CD4-positive, CD25-positive, alpha-beta regulatory T cell (primary cell): ENCODE data around the gene WDR45B. TPM values are rescaled to one million over a fixed set of nuclear protein-coding genes. Genes with fewer than 3 reads are reported as not detected.

Experiments
- ATAC-seq, 2 donors: fragments of 150-1000 bp; cut with Tn5 transposase; one replicate each; pipeline ENCODE4 v1.10.0; 2021; ENCODE audit warnings: low read depth in 2 of 2, moderate number of reproducible peaks in 2 of 2, moderate library complexity in 1 of 2
- DNase-seq, 3 donors: peaks; one replicate each; pipeline versions ENCODE4 v3.0.0 to v3.0.0-alpha.2; 2012 to 2022; ENCODE audit warnings: mixed read lengths in 1 of 3
- H3K27ac ChIP-seq: one replicate; pipeline ENCODE4 v1.7.0; 2013; ENCODE audit warnings: mild to moderate bottlenecking, low read length; ENCODE audit not compliant: insufficient read depth, poor library complexity, severe bottlenecking
- H3K27me3 ChIP-seq: one replicate; pipeline ENCODE4 v1.7.0; 2013; ENCODE audit warnings: low read length; ENCODE audit not compliant: control insufficient read depth, insufficient read depth
- H3K36me3 ChIP-seq: one replicate; pipeline ENCODE4 v1.7.0; 2013; ENCODE audit warnings: mild to moderate bottlenecking, low read length, moderate library complexity; ENCODE audit not compliant: control insufficient read depth, insufficient read depth
- H3K4me1 ChIP-seq: 2 replicates; pipeline ENCODE4 v1.7.0; 2013; ENCODE audit warnings: mild to moderate bottlenecking, low read length; ENCODE audit not compliant: insufficient read depth, control insufficient read depth, poor library complexity, severe bottlenecking
- H3K4me3 ChIP-seq: one replicate; pipeline ENCODE4 v1.7.0; 2013; ENCODE audit warnings: low read depth, mild to moderate bottlenecking, low read length, moderate library complexity
- H3K9me3 ChIP-seq, 2 experiments: 1 replicate in 1 of 2; 2 replicates in 1 of 2; pipeline ENCODE4 v1.7.0; 2013; ENCODE audit warnings: low read length in 2 of 2, mild to moderate bottlenecking in 1 of 2, moderate library complexity in 1 of 2; ENCODE audit not compliant: control insufficient read depth in 2 of 2
- H3K27ac Mint-ChIP-seq, 3 donors: one replicate each; pipeline ENCODE4 v1.8.0; 2020 to 2022; ENCODE audit warnings: mild to moderate bottlenecking in 3 of 3, mixed read lengths in 3 of 3, moderate library complexity in 2 of 3
- H3K27me3 Mint-ChIP-seq: one replicate; pipeline ENCODE4 v1.8.0; 2022; ENCODE audit warnings: mild to moderate bottlenecking, mixed read lengths
- H3K36me3 Mint-ChIP-seq: one replicate; pipeline ENCODE4 v1.8.0; 2020; ENCODE audit warnings: mixed read lengths
- H3K4me1 Mint-ChIP-seq, 4 donors: one replicate each; pipeline ENCODE4 v1.8.0; 2020 to 2022; ENCODE audit warnings: mixed read lengths in 4 of 4, mild to moderate bottlenecking in 1 of 4
- H3K4me3 Mint-ChIP-seq, 4 donors: one replicate each; pipeline ENCODE4 v1.8.0; 2020 to 2022; ENCODE audit warnings: mild to moderate bottlenecking in 4 of 4, mixed read lengths in 4 of 4, moderate library complexity in 3 of 4
- H3K9me3 Mint-ChIP-seq, 7 donors: one replicate each; pipeline ENCODE4 v1.8.0; 2020 to 2022; ENCODE audit warnings: mixed read lengths in 7 of 7, mild to moderate bottlenecking in 3 of 7, moderate library complexity in 2 of 7
- polyA plus RNA-seq, 4 donors: library from polyadenylated mRNA; unstranded; fragments of 300-500 nt; fragmentation: Illumina TruSeq; gene quantifications; one replicate each; pipeline ENCODE4 v1.2.3, GENCODE V29; 2021
- total RNA-seq: library from RNA; stranded (reverse); gene quantifications from one replicate; pipeline ENCODE4 v1.2.3, GENCODE V29; 2022

The WDR45B gene
- total and polyA plus RNA-seq, 5 donors from 2014 or later: 35.1 to 86.8 (median 40.7) TPM

- Histone ChIP-seq H3K4me1 (no peaks in the 10 kb centered on the region), H3K9me3 (no peaks in the 10 kb centered on the region), H3K27ac (no peak overlapping the region), H3K36me3 (no peaks in the 10 kb centered on the region), H3K27me3 (no peaks in the 10 kb centered on the region), H3K4me3 (no peak overlapping the region)
- no peaks in the 10 kb centered on the region for H3K36me3 Mint-ChIP-seq
- DNase-seq (no peak), ATAC-seq (no peak)
- H3K9me3 Mint-ChIP-seq: no peaks in the 10 kb centered on the region
- H3K4me1 Mint-ChIP-seq: peaks cover 0 to 4% (median 0%) of the 10 kb centered on the region in 4 donors
- H3K27ac Mint-ChIP-seq: no peak overlapping the region
- no peak overlapping the region for H3K4me3 Mint-ChIP-seq
- H3K27me3 Mint-ChIP-seq: no peaks in the 10 kb centered on the region
These were observed 17.0 kb upstream of the WDR45B start for GRCh38 chr17:82665217-82665616.

- no peaks in the 10 kb centered on the region for H3K36me3 Mint-ChIP-seq
- Histone ChIP-seq H3K4me3 (no peak overlapping the region), H3K27ac (no peak overlapping the region), H3K4me1 (no peaks in the 10 kb centered on the region), H3K9me3 (no peaks in the 10 kb centered on the region), H3K36me3 (no peaks in the 10 kb centered on the region), H3K27me3 (no peaks in the 10 kb centered on the region)
- H3K4me3 Mint-ChIP-seq: no peak overlapping the region
- no peaks in the 10 kb centered on the region for H3K9me3 Mint-ChIP-seq
- peaks cover 0 to 4% (median 0%) of the 10 kb centered on the region in 4 donors for H3K4me1 Mint-ChIP-seq
- ATAC-seq: no peak
- H3K27me3 Mint-ChIP-seq: no peaks in the 10 kb centered on the region
- H3K27ac Mint-ChIP-seq: no peak overlapping the region
- no peak for DNase-seq
These were observed 16.5 kb upstream of the WDR45B start for GRCh38 chr17:82664701-82665182.

DNA sequence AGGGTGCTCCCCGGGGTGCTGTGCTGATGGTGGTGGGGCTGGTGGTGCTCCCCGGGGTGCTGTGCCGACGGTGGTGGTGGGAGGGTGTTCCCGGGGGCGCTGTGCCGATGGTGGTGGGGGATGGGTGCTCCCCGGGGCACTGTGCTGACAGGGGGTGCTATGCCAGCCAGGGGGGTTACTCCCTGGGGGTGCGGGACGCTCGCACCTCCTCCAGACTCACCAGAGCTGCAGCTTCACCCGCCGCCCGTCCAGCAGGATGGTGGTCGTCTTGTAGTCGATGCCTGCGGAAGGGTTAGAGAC lies 16.0 kb upstream of the WDR45B start:
- Mint-ChIP-seq H3K27me3 (no peaks in the 10 kb centered on the region), H3K4me3 (no peak overlapping the region), H3K36me3 (no peaks in the 10 kb centered on the region), H3K27ac (no peak overlapping the region), H3K4me1 (peaks cover 0 to 4% (median 0%) of the 10 kb centered on the region in 4 donors), H3K9me3 (no peaks in the 10 kb centered on the region)
- Histone ChIP-seq H3K36me3 (no peaks in the 10 kb centered on the region), H3K4me3 (no peak overlapping the region), H3K27ac (no peak overlapping the region), H3K27me3 (no peaks in the 10 kb centered on the region), H3K4me1 (no peaks in the 10 kb centered on the region), H3K9me3 (no peaks in the 10 kb centered on the region)
- DNase-seq (no peak), ATAC-seq (no peak)

DNA sequence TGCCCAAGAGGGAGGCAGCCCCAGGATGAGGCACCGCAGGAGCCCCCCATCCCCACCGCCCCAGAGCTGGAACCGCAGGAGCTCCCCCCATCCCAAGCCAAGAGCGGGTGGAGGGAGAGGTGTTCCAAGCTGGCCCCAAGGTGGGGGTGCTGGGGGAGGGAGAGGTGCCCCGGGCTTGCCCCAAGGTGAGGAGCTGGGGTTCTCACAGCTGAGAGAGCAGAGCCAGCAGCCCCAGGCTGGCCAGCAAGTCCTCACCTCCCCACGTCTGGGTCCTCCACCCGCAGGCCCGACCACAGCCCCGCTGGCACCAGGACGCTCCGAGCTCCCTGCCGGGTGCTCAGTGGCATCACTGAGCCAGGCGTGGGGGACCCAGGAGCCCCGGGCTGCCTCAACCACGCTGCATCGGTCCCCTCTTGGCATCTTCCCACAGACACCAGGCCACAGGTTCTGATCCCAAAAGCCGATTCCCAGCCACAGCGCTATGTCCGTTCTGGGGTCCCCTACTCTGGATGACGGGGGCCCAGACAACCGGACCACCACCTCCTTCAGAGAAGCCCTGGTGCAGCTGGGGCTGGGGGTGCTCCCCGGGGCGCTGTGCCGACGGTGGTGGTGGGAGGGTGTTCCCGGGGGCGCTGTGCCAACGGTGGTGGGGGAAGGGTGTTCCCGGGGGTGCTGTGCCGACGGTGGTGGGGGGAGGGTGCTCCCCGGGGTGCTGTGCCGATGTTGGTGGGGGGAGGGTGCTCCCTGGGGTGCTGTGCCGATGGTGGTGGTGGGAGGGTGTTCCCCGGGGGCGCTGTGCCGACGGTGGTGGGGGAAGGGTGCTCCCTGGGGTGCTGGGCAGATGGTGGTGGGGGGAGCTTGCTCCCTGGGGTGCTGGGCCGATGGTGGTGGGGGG lies 15.4 kb upstream of the WDR45B start:
- no peak overlapping the region for H3K27ac Mint-ChIP-seq
- H3K4me1 ChIP-seq: no peaks in the 10 kb centered on the region
- H3K27me3 ChIP-seq: no peaks in the 10 kb centered on the region
- H3K4me3 Mint-ChIP-seq: no peak overlapping the region
- no peaks in the 10 kb centered on the region for H3K36me3 Mint-ChIP-seq
- H3K9me3 ChIP-seq: no peaks in the 10 kb centered on the region
- H3K27ac ChIP-seq: no peak overlapping the region
- peaks cover 0 to 4% (median 0%) of the 10 kb centered on the region in 4 donors for H3K4me1 Mint-ChIP-seq
- no peaks in the 10 kb centered on the region for H3K36me3 ChIP-seq
- ATAC-seq (no peak), DNase-seq (no peak)
- no peaks in the 10 kb centered on the region for H3K9me3 Mint-ChIP-seq
- H3K4me3 ChIP-seq: no peak overlapping the region
- no peaks in the 10 kb centered on the region for H3K27me3 Mint-ChIP-seq

GRCh38 chr17:82662711-82663261 lies 14.5 kb upstream of the WDR45B start:
- no peak overlapping the region for H3K27ac Mint-ChIP-seq
- no peak overlapping the region for H3K4me3 Mint-ChIP-seq
- no peaks in the 10 kb centered on the region for H3K36me3 ChIP-seq
- H3K9me3 ChIP-seq: no peaks in the 10 kb centered on the region
- H3K4me1 Mint-ChIP-seq: peaks cover 0 to 4% (median 0%) of the 10 kb centered on the region in 4 donors
- no peak overlapping the region for H3K27ac ChIP-seq
- no peaks in the 10 kb centered on the region for H3K4me1 ChIP-seq
- no peaks in the 10 kb centered on the region for H3K36me3 Mint-ChIP-seq
- H3K9me3 Mint-ChIP-seq: no peaks in the 10 kb centered on the region
- no peaks in the 10 kb centered on the region for H3K27me3 ChIP-seq
- no peak overlapping the region for H3K4me3 ChIP-seq
- no peaks in the 10 kb centered on the region for H3K27me3 Mint-ChIP-seq
- ATAC-seq: no peak
- no peak for DNase-seq

DNA sequence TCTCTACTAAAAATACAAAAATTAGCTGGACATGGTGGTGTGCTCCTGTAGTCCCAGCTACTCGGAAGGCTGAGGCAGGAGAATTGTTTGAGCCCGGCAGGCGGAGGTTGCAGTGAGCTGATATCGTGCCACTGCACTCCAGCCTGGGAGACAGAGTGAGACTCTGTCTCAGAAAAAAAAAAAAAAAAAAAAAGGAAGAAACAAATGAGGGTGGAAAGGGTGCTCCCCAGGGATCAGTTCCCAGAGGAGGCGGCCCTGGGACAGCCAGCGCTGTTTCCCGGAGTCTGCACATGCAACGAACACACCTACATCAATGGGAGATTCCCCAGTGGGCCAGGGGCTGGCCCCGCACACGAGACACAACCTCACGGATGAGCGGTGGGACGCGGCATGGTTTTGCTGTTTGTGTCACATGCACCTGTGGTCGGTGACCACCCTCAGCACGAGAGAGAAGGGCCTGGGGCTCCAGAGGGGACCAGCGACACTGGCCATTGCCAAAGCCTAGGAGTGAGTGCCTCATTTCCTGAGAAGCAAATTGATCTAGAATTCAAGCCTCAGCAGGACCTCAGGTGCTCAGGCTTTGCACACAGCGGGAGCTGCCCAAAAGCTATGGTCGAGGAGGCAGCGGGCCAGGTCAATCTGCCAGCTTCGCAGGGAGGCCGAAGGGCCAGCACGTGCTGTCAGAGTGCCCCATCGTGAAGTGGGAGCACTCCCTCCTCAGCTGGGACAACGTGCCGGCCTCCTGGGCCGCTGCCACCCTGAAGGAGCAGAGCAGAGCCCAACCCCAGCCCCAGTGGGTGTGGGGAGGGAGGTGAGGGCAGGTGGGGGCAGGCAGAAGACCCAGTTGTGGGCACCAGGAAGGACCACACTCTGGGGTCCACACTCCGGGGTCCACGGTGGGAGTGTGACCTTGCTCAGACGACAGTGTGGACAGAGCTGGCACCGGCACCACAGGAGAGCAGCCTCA lies 13.8 kb upstream of the WDR45B start:
- Mint-ChIP-seq H3K4me3 (no peak overlapping the region), H3K27ac (no peak overlapping the region), H3K9me3 (no peaks in the 10 kb centered on the region), H3K36me3 (peaks cover 6% of the 10 kb centered on the region), H3K4me1 (peaks cover 0 to 2% (median 0%) of the 10 kb centered on the region in 4 donors), H3K27me3 (no peaks in the 10 kb centered on the region)
- Histone ChIP-seq H3K27ac (no peak overlapping the region), H3K9me3 (no peaks in the 10 kb centered on the region), H3K27me3 (no peaks in the 10 kb centered on the region), H3K36me3 (no peaks in the 10 kb centered on the region), H3K4me1 (no peaks in the 10 kb centered on the region), H3K4me3 (no peak overlapping the region)
- ATAC-seq (no peak), DNase-seq (no peak)

DNA sequence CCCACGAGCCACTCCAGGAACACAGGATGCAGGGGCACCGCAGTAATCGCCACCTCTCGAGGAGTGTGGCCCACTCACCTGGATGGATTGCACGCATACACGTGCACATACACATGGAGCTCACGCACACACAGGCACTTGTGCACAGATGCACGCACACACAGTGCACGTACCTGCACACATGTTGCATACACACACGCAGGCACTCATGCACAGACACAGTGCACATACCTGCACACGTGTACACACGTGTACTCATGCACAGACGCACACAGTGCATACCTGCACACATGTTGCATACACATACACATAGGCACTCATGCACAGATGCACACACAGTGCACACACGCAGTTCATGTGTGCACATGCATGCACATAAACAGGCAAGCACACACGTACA lies 11.6 kb upstream of the WDR45B start:
- H3K27ac ChIP-seq: no peak overlapping the region
- no peaks in the 10 kb centered on the region for H3K36me3 ChIP-seq
- no peak overlapping the region for H3K4me3 ChIP-seq
- no peaks in the 10 kb centered on the region for H3K27me3 ChIP-seq
- no peak overlapping the region for H3K4me3 Mint-ChIP-seq
- H3K4me1 ChIP-seq: no peaks in the 10 kb centered on the region
- H3K27me3 Mint-ChIP-seq: no peaks in the 10 kb centered on the region
- DNase-seq: no peak
- no peak for ATAC-seq
- no peaks in the 10 kb centered on the region for H3K4me1 Mint-ChIP-seq
- no peaks in the 10 kb centered on the region for H3K9me3 Mint-ChIP-seq
- no peak overlapping the region for H3K27ac Mint-ChIP-seq
- H3K36me3 Mint-ChIP-seq: peaks cover 7% of the 10 kb centered on the region
- H3K9me3 ChIP-seq: no peaks in the 10 kb centered on the region
